ENCODE results near the gene PPP1R26.

Gene PPP1R26

DNA sequence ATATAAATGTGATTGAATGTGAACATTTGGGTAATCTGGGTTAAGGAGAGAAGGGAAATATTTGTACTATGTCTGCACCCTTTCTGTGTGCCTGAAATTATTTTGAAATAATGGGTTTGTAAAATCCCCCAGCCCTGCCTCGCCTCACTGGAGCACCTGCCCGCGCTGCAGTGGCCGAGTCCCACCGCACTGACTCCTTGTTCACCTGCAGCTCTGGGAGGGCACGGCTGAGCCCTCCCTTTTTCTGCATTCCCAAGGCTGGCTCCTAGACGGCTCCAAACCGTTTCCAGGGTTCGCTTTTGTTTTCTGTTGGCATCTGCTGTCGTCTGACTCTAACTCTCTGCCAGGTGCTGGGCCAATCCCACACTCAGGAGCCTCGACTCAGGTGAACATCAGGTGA, 17.6 kb upstream of the PPP1R26 start:
- DNase-seq (ENCODE audit: low read depth): no peak

DNA sequence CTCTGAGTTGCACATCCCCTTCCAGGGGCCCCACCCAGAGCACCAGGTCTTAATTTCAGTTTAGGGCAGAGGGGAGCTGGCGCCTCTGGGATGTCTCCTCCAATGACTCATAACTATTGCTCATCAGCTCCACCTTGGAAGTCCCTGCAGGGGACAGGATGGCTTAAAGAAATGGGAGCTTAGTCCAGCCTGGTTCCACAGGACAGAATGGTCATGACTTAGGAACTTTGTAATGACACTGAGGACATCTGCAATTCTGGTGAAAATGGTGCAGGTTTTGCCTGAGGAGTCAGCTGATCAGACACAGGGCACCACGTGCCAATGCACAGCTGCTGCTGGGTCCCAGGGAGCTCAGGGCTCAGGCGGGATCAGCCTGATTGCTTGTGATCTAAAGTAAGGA, 16.4 kb upstream of the PPP1R26 start:
- DNase-seq (ENCODE audit: low read depth): no peak

GRCh38 chr9:135464181-135464580, 15.4 kb upstream of the PPP1R26 start:
- no peak for DNase-seq (ENCODE audit: low read depth)

- no peak for DNase-seq (ENCODE audit: low read depth)
Observed at GRCh38 chr9:135468854-135469521, 10.6 kb upstream of the PPP1R26 start.

- no peak for DNase-seq (ENCODE audit: low read depth)
Observed at GRCh38 chr9:135471791-135472640, 7.6 kb upstream of the PPP1R26 start.

DNA sequence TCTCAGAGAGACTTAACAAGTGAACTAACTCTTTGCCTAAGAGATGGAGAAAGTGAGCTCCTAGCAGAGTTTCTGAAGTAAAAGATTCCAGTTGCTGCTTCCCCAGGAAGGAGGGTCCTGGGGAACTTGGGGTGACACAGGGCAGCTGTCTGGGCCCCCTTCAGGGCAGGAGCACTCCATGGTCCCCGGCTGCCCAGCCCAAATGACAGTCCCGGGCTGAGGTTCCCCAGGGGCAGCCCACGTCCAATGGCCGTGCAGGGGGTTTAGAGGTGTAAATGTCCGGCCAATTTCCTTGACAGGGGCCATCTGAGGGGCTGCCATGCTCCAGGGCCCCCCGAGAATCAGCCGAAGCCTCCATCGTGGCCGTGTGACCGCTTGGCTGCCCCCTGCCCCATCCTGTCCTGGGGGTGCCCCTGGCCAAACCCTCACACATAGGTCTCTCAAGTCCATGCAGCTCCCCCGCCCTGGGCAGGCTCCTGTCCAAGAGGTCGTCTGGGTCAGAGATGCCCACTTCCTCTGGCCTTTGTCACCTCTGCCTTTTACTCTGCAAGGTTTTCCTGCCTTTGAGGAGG, 5.5 kb upstream of the PPP1R26 start:
- DNase-seq (ENCODE audit: low read depth): no peak

DNA sequence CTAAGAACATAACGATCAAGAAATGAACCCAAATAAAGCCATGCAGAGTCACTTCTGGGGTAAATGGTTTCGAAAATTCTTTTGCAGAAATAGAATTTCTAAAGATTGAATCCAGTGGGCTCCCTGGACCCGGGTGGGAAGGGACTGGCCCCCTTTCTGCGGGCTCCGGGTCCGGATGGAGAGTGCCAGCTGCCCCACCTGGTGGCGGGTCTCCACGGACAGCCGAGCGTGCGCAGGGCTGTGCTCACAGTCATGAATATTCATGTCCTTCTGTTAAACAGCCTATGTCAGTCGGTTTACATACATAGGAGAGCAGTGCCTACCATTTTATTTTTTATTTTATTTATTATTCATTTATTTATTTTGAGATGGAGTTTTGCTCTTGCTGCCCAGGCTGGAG, 4.7 kb upstream of the PPP1R26 start:
- DNase-seq (ENCODE audit: low read depth): no peak

- peak; percentile 38 for DNase-seq (ENCODE audit: low read depth)
Observed at GRCh38 chr9:135476561-135477355, 2.8 kb upstream of the PPP1R26 start.

DNA sequence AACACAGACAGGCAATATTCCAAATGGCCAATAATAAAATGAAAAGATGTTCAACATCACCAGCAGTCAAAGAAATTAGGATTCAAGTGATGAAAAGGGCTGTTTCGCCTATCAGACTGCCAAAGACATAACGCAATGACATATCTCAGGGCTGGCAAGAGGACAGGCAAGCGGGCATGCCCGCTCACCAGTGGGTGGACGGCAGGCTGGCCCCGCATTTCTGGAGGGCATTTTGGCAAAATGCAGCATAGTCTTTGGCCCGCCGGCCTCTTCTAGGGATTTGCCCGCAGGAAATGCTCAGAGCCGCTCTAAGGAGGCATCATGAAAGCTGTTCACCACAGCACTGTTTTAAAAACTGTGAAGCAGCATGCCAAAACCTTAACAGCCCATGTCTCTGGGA, 1.4 kb upstream of the PPP1R26 start:
- no peak for DNase-seq (ENCODE audit: low read depth)

GRCh38 chr9:135478829-135479468, 633 bp upstream of the PPP1R26 start:
- DNase-seq (ENCODE audit: low read depth): no peak

- DNase-seq (ENCODE audit: low read depth): no peak
Observed at GRCh38 chr9:135480071-135480939, 723 bp downstream of the PPP1R26 start.

DNA sequence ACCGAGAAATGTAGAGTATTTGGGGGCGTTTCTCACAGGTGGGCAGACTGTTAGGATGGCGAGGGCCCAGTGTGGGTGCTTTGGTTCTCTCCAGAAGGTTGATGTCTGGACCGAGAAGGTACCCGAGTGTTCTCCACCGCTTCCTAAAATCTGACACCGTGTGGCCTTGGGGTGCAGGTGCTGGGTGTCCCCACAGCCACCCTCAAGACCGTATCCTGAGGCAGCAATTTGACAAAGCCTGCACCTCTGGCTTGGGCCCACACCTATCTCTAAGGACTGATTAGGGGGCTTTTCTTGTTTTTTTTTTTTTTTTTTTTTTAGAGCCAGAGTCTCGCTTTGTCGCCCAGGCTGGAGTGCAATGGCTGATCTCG, 1.3 kb downstream of the PPP1R26 start:
- DNase-seq (ENCODE audit: low read depth): no peak

DNA sequence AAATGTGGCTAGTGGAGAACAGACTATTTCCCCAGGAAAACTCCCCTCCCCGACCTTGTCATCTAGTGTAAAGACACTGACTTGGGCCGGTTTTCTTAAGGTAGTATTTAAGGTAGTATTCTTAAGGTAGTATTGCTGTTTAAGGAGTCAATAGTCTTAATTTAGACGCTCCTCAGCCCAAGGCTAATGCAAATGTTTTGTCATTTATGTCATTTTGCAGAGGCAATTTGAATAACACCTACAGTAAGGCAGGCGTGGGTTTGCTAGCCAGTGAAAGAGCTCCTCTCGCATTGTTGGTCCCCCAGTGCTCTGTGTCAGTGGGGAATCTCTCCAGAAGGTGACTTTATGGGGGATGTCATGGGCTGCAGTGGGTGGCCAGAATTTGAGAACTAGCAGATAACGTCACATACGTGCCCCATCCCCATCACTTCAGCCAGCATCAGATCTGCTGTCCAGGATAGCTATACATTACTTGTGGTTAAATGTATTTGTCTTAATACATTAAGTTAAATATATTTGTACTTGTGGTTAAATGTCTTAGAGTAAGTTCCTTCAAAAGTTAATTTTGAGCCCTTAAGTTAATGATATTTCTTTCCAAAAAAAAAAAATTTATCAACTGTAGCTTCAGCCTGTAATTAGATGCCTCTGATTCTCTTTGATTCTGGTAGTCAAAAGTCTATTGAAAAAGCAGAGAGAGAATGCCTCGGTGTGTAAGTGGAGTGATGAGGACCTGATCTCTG, 2.6 kb downstream of the PPP1R26 start:
- DNase-seq (ENCODE audit: low read depth): no peak

DNA sequence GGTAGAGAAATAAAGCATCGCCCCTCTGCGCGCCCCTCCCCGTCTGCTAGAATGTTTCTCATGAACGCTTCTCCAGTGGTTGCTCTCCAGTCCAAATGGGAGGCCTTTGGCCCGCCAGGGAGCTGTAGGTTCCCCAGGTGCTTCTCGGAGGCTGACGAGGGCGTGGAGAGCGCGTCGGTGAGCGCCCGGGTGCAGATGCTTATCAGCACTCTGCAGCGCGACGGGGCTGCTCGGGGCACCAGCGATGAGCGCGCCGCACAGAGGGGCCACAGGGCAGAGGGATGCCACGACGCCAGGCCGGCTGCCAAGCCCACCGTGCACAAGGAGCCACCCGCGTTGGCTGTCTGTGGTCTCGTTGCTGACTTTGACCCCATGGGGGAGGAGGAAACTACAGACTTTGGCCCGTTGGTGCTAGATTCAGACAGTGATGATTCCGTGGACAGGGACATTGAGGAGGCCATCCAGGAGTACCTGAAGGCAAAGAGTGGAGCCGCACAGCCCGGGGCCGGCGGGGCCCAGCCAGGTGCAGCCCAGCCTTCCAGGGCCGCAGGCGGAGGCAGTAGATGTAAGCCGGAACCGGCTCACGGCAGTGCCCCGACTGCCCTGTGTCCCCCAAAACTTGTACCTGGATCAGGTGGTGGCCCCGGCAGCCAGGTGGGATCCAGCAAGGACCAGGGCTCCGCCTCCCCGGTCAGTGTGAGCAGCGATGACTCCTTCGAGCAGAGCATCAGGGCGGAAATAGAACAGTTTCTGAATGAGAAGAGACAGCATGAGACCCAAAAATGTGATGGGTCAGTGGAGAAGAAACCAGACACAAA, 5.1 kb downstream of the PPP1R26 start:
- DNase-seq (ENCODE audit: low read depth): no peak

DNA sequence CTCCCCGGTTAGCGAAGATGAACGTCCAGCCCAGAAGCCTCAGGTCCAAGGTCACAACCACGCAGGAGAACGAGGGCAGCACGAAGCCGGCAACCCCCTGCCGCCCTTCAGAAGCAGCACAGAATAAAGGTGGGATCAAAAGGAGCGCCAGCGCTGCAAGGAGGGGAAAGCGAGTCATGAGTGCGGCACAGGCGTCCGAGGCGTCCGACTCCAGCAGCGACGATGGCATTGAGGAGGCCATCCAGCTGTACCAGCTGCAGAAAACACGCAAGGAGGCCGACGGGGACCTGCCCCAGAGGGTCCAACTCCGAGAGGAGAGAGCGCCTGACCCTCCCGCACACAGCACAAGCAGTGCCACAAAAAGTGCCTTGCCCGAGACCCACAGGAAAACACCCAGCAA, 5.8 kb downstream of the PPP1R26 start:
- DNase-seq (ENCODE audit: low read depth): no peak

GRCh38 chr9:135485832-135486231, 6.2 kb downstream of the PPP1R26 start:
- no peak for DNase-seq (ENCODE audit: low read depth)

- DNase-seq (ENCODE audit: low read depth): no peak
Observed at GRCh38 chr9:135486267-135487065, 6.9 kb downstream of the PPP1R26 start.

DNA sequence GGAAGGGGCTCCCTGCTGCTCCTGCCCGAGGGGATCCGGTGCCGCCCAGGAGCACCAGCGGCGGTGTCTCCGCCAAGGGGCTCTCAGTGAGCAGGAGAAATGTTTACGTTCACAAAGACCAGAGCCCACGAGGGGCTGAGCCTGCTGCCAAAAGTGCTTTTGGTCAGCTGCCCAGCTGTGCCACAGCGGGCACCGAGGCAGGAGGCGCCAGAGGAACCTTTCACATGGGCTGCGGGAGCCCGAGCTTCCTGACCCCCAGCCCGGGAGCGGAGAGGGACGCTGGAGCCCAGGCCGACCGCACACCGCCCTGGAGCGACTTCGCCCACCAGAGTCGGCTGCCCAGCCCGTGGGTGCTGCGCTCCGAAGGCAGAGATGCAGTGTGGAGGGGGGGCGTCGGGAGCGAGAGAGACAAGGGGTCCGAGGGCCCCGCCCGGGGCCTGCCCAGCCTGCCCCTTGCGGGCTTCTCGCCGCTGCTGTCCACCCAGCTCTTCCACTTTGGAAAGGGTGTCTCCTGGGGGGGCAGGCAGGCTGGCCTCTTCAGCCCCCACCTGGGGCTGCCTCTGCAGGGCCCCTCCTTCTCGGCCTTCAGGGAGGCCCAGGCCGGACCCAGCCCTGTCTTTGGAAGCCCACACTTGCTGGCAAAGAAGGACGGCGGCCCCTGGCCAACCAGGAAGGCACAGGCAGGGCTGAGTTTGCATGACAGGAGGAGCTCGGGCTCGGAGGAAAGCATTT, 7.9 kb downstream of the PPP1R26 start:
- no peak for DNase-seq (ENCODE audit: low read depth)
